HG03103 (cell line): ENCODE data around the gene HEBP2.
"Not testable (repeated sequence)": the region's sequence is repeated elsewhere in the genome, so short reads cannot be mapped to it uniquely, and the experiment has no call there.

ENCODE experiments used
- ATAC-seq: cut with Tn5 transposase; IDR thresholded peaks from one replicate; pipeline ENCODE4 v1.9.1; 2021; ENCODE audit warnings: low read depth; ENCODE audit not compliant: unreplicated experiment

The HEBP2 gene

GRCh38 chr6:138421608-138422007 lies 17.6 kb downstream of the HEBP2 start:
- ATAC-seq: no peak

GRCh38 chr6:138422861-138423260 lies 18.8 kb downstream of the HEBP2 start:
- no peak for ATAC-seq

- no peak for ATAC-seq
These were observed 20.2 kb downstream of the HEBP2 start for GRCh38 chr6:138424004-138424904.

GRCh38 chr6:138425256-138425655 lies 21.2 kb downstream of the HEBP2 start:
- not testable (repeated sequence) for ATAC-seq

- no peak for ATAC-seq
These were observed 22.6 kb downstream of the HEBP2 start for GRCh38 chr6:138426500-138427123.

- no peak for ATAC-seq
These were observed 23.7 kb downstream of the HEBP2 start for GRCh38 chr6:138427701-138428100.

- ATAC-seq: no peak
These were observed 25.0 kb downstream of the HEBP2 start for GRCh38 chr6:138428944-138429598.

GRCh38 chr6:138429761-138430160 lies 25.7 kb downstream of the HEBP2 start:
- ATAC-seq: no peak

GRCh38 chr6:138430361-138431145 lies 26.5 kb downstream of the HEBP2 start:
- ATAC-seq: no peak

GRCh38 chr6:138431256-138432062 lies 27.4 kb downstream of the HEBP2 start:
- ATAC-seq: no peak

- no peak for ATAC-seq
These were observed 28.0 kb downstream of the HEBP2 start for GRCh38 chr6:138432063-138432356.

- ATAC-seq: no peak
These were observed 30.1 kb downstream of the HEBP2 start for GRCh38 chr6:138434096-138434495.

- ATAC-seq: no peak
These were observed 30.9 kb downstream of the HEBP2 start for GRCh38 chr6:138434925-138435324.

GRCh38 chr6:138439546-138439945 lies 35.5 kb downstream of the HEBP2 start:
- no peak for ATAC-seq

GRCh38 chr6:138440296-138440695 lies 36.3 kb downstream of the HEBP2 start:
- ATAC-seq: no peak

GRCh38 chr6:138440758-138441357 lies 36.8 kb downstream of the HEBP2 start:
- ATAC-seq: no peak

GRCh38 chr6:138441965-138442364 lies 37.9 kb downstream of the HEBP2 start:
- ATAC-seq: no peak

GRCh38 chr6:138442663-138443062 lies 38.6 kb downstream of the HEBP2 start:
- ATAC-seq: no peak

GRCh38 chr6:138443979-138444378 lies 40.0 kb downstream of the HEBP2 start:
- no peak for ATAC-seq

- no peak for ATAC-seq
These were observed 42.8 kb downstream of the HEBP2 start for GRCh38 chr6:138446821-138447220.
